ENCODE measurements around the gene ANKRD52.

GRCh38 chr12:56236091-56236490, 22.1 kb downstream of the ANKRD52 start:
- no peak for TF ChIP-seq CTCF (IDR thresholded peaks at IDR 0.05)
- TF ChIP-seq SIN3A (IDR thresholded peaks at IDR 0.05; ENCODE audit: borderline replicate concordance, insufficient read depth, low read depth, low read length) = no peak
- TF ChIP-seq POLR2AphosphoS5 (IDR thresholded peaks at IDR 0.05; ENCODE audit: low read depth, low read length) = no peak
- no peak for TF ChIP-seq TCF7L2 (IDR thresholded peaks at IDR 0.05; ENCODE audit: low read depth, low read length)
- no peak for TF ChIP-seq REST (IDR thresholded peaks at IDR 0.05; ENCODE audit: insufficient read depth in 1 of 2, low read depth in 2 of 2, low read length in 1 of 2)
